Activated CD8-positive, alpha-beta memory T cell treated with anti-CD3 and anti-CD28 coated beads, Interleukin-2, amount 10 ng/mL, durations not matched to agents 7 days and 5 days (primary cell): Measurements from ENCODE around the gene C1QL1. TPM values are rescaled to one million over a fixed set of nuclear protein-coding genes. Genes with fewer than 3 reads are reported as not detected.

Source experiments
- ATAC-seq: fragments of 150-1000 bp; cut with Tn5 transposase; one replicate; pipeline ENCODE4 v1.10.0; 2021; ENCODE audit warnings: moderate library complexity
- CTCF ChIA-PET: fragments of 350-600 bp; sonication (Branson Sonifier 250); formaldehyde crosslinking; loops from one replicate; lab custom pipeline; 2021; ENCODE audit warnings: antibody characterized with exemption; lab: Charles Lee
- DNase-seq: peaks from one replicate; pipeline ENCODE4 v3.0.0-alpha.2; 2020
- H3K27ac Mint-ChIP-seq: one replicate; pipeline ENCODE4 v1.8.0; 2021; ENCODE audit warnings: mild to moderate bottlenecking, mixed read lengths
- H3K27me3 Mint-ChIP-seq: one replicate; pipeline ENCODE4 v1.8.0; 2021; ENCODE audit warnings: mixed read lengths
- H3K36me3 Mint-ChIP-seq: one replicate; pipeline ENCODE4 v1.8.0; 2021; ENCODE audit warnings: mild to moderate bottlenecking, mixed read lengths
- H3K4me1 Mint-ChIP-seq: one replicate; pipeline ENCODE4 v1.8.0; 2021; ENCODE audit warnings: mixed read lengths
- H3K4me3 Mint-ChIP-seq: one replicate; pipeline ENCODE4 v1.8.0; 2021; ENCODE audit warnings: mild to moderate bottlenecking, moderate library complexity, mixed read lengths
- H3K9me3 Mint-ChIP-seq: one replicate; pipeline ENCODE4 v1.8.0; 2022; ENCODE audit warnings: low read depth, mixed read lengths
- total RNA-seq, 2 experiments: library from RNA; stranded (reverse); gene quantifications; one replicate each; pipeline ENCODE4 v1.2.3, GENCODE V29; 2021

Gene C1QL1
- total RNA-seq: under 1 TPM; 0.33 to 0.38 TPM

DNA sequence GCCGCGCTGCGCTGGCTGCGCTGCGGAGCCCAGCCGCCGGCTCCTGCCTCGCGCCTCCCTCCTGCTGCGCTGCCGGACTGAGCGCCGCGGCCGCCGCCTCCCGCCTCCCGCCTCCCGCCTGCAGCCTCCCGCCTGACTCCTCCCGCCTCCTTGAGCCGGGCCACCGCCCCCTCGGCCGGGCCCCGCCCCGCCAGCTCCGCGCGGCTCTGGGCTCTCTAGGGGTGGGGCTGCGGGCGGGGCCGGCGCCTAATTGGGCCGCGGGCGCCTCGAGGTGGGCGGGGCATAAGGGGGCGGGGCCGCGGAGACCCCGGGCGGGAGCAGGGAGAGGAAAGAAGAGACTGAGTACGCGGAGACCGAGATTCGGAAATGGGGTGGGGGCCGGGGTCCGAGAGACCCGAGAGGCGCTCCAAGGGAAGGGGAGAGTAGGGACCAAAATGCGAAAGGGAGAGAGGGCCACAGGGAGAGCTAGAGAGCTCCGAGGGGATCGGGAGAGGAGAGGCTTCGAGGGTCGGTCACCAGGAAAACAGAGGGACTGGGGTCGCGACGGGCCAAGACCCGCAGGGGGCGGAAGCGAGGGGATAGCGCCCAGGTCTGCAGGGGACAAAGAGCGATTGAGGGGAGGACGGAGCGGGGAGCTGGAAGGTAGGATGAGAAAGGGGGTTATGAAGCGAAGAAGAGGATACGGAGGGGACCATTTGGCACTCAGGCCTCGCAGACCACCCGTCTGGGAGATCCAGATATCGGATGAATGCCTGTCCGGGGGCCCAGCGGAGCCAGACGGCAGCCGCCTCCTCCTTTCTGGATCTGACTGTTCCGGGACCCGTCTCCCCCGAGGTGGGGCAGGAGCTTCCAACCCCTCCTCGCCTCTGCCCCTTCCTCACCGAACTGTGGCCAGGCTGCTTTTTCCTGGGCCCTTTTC is at the start of gene C1QL1:
TSS of gene C1QL1 (minus strand) at position 79 of the 919 bp plus-strand sequence. CDS start 255 bp downstream, outside the sequence.
- H3K9me3 Mint-ChIP-seq: no peaks in the 10 kb centered on the region
- H3K27me3 Mint-ChIP-seq: peaks cover 82% of the 10 kb centered on the region
- ATAC-seq (peak; percentile 97), DNase-seq (peak; percentile 90)
- no peaks in the 10 kb centered on the region for H3K36me3 Mint-ChIP-seq
- H3K4me1 Mint-ChIP-seq: peaks cover 21% of the 10 kb centered on the region
- no peak within 1 kb of the TSS for H3K27ac Mint-ChIP-seq
- peak within 1 kb of the TSS; percentile 58 for H3K4me3 Mint-ChIP-seq
- CTCF ChIA-PET: interaction anchor here (0.6 to 2.8 kb wide), 6 partner anchors 14 to 789 kb away, joined by 3 to 8 read pairs (median 4); partner anchors contain the start of gene ACBD4

DNA sequence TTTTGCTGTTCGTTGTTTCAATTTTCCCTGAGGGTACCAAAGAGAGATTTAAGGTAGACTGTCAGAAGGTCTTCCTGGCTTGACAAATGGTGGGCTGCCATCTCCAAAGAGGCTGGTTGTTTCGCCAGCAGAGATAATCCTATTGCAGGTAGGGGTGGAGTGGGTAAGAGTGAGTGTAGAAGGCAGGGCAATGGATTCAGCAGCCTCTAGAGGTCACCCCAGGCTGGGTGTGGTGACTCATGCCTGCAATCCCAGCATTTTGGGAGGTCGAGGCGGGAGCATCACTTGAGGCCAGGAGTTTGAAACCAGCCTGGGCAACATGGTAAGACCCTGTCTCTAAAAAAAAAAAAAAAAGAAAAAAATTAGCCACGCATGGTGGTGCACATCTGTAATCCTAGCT is 48.7 kb upstream of the C1QL1 start:
- H3K36me3 Mint-ChIP-seq: no peaks in the 10 kb centered on the region
- no peak overlapping the region for H3K4me3 Mint-ChIP-seq
- DNase-seq (no peak), ATAC-seq (no peak)
- no peak overlapping the region for H3K27ac Mint-ChIP-seq
- H3K27me3 Mint-ChIP-seq: peaks cover 41% of the 10 kb centered on the region
- H3K9me3 Mint-ChIP-seq: no peaks in the 10 kb centered on the region
- CTCF ChIA-PET: interaction anchor here (0.9 kb wide), 1 partner anchor 96 kb away, joined by 3 read pairs; no protein-coding TSS in a partner anchor
- H3K4me1 Mint-ChIP-seq: peaks cover 15% of the 10 kb centered on the region

DNA sequence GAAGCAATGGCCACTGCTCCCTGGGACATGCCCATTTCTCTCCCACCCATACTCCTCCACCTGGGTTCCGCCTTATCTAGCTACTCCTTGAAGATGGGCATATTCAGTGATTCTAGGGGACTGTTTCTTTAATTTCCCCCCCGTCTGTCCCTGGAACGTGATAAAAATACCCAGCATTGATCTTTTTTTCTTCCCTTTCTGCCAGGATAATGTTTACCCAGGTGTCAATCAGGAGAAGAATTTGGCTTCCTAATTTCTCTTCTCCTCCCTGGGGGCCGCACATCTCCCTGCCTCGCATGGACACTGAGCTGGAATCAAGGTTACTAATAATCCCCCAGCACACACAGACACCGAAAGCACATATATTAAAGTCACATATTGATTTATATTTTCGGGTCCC is 48.1 kb upstream of the C1QL1 start:
- no peaks in the 10 kb centered on the region for H3K9me3 Mint-ChIP-seq

DNA sequence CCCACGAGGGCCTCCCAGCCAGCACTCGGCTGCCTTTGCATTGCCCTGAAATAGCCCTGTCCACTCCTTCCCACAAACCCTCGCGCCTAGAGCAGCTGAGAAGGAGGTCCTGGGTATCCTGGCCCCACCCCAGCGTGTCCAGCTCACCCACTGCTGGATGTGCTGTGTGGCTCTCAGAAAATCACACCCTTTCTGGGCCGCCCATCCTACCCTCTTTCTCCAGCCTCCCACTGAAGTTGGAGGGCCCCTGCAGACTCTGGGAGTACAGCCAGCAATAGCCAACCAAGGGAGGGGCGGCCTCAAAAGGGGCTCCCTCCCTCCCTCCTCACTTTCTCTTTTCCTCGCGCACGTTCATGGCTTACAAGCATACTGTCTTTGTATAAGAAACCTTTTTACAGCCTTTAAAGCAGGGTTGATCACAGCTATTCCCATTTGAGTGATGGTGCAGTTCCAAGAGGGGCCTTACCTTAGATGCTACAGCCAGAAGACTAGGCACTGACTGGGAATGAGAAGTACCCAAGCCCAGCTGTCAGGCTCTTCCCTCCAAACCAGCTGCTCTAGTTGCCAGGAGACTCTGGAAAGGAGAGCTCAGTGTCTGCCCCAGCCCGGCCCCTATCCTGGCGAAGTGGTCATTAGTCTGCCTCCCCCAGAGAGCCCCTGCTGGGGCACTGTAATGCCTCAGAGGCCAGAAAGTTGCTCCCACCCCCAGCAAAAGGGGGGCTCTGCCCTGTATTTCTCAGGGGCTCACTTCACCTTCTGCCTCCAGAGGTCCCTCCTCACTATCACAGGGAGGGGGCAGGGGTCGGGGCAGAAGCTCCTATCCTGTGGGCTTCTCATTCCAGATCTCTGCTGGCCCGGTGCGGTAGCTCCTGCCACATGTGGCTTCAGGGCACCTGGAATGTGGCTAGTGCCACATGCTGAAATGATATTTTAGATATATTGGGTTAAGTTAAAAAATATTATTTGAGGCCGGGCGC is 45.2 kb upstream of the C1QL1 start:
- H3K27me3 Mint-ChIP-seq: peaks cover 16% of the 10 kb centered on the region
- no peak for DNase-seq
- H3K27ac Mint-ChIP-seq: no peak overlapping the region
- H3K36me3 Mint-ChIP-seq: no peaks in the 10 kb centered on the region
- no peak for ATAC-seq
- H3K9me3 Mint-ChIP-seq: no peaks in the 10 kb centered on the region
- no peak overlapping the region for H3K4me3 Mint-ChIP-seq
- CTCF ChIA-PET: interaction anchor here (0.8 to 4.9 kb wide), 4 partner anchors 9 to 234 kb away, joined by 3 to 33 read pairs (median 6); partner anchors contain the start of gene ACBD4
- peaks cover under 1% of the 10 kb centered on the region for H3K4me1 Mint-ChIP-seq

More for the DNA sequence above, 48.1 kb upstream of the C1QL1 start:
- DNase-seq (no peak), ATAC-seq (no peak)
- H3K27ac Mint-ChIP-seq: no peak overlapping the region
- H3K27me3 Mint-ChIP-seq: peaks cover 37% of the 10 kb centered on the region
- H3K4me3 Mint-ChIP-seq: no peak overlapping the region
- peaks cover 10% of the 10 kb centered on the region for H3K4me1 Mint-ChIP-seq
- no peaks in the 10 kb centered on the region for H3K36me3 Mint-ChIP-seq
- CTCF ChIA-PET: no interaction called here

DNA sequence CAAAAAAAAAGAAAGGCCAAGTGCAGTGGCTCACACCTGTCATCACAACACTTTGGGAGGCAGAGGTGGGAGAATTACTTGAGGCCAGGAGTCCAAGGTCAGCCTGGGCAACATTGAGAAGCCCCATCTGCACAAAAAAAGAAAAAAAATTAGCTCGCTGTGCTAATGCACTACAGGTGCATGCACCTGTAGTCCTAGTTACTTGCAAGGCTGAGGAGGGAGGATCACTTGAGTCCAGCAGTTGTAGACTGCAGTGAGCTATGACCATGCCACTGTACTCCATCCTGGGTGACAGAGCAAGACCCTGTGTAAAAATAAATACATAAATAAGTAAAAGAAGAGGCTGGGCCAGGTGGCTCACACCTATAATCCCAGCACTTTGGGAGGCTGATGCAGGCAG is 43.7 kb upstream of the C1QL1 start:
- ATAC-seq (no peak), DNase-seq (no peak)
- Mint-ChIP-seq H3K27ac (no peak overlapping the region), H3K36me3 (no peaks in the 10 kb centered on the region), H3K4me3 (no peak overlapping the region), H3K9me3 (no peaks in the 10 kb centered on the region), H3K4me1 (peaks cover 5% of the 10 kb centered on the region), H3K27me3 (peaks cover 9% of the 10 kb centered on the region)
- CTCF ChIA-PET: interaction anchor here (0.6 to 4.9 kb wide), 3 partner anchors 10 to 124 kb away, joined by 3 to 33 read pairs (median 3); partner anchors contain the start of gene ACBD4

DNA sequence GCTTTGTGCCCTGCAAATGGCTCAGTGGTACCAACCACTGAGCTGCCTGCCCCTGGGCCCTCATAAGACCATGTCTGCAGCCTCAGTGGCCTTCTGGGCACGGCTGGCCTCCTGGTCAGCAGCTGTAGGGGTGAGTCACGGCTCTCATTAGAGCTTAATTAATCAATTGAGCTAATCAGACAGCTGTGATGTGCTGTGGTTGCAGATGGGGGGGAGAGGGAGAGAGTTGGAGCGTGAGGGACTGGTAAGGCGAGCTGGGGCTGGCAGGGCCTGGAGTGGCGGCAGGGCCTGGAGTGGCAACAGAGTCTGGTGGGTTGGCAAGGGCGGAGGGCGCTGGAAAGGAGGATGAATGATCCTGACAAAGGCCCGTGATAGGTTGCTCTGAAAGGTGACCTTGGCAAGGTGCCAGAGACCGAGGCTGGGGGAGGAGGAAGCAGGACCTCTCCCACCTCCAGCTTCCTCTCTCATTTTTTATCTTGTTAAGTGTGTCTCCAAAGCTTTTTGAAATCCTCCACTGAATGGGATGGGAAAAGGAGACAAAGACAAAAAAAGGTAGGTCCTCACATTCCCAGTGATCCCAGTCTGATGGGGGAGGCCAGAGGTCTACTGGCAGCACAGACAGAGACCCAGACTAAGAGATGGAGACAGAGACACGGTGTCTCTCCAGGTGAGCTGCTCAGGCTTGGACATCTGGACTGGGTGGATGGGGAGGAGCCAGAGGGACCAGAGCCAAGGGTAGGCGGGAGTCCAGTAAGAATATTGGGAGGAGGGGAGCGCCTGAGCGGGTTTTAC is 41.8 kb upstream of the C1QL1 start:
- CTCF ChIA-PET: interaction anchor here (1.2 to 4.9 kb wide), 2 partner anchors 12 to 18 kb away, joined by 4 to 33 read pairs; no protein-coding TSS in a partner anchor
- H3K36me3 Mint-ChIP-seq: no peaks in the 10 kb centered on the region
- DNase-seq (no peak), ATAC-seq (no peak)
- no peak overlapping the region for H3K27ac Mint-ChIP-seq
- H3K4me1 Mint-ChIP-seq: peaks cover 5% of the 10 kb centered on the region
- peaks cover 7% of the 10 kb centered on the region for H3K27me3 Mint-ChIP-seq
- H3K4me3 Mint-ChIP-seq: no peak overlapping the region
- no peaks in the 10 kb centered on the region for H3K9me3 Mint-ChIP-seq

DNA sequence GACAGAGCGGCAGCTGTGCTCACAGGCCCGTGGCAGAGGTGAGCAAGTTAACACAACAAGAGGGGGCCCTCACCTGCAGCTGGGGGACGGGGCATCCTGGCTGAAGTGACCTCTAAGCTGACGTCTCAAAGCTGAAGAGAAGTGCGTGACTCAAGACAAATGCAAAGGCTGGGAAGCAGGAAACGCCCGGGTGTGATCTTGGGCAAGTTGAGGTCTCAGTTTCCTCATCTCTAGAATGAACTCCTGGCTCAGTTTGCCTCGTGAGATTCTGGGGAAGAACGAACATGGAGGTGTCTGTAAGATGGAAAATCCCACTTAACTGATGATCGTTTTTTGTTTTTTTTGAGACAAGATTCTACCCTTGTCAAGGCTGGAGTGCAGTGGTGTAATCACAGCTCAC is 40.1 kb upstream of the C1QL1 start:
- CTCF ChIA-PET: no interaction called here
- DNase-seq: no peak
- peaks cover 5% of the 10 kb centered on the region for H3K4me1 Mint-ChIP-seq
- H3K36me3 Mint-ChIP-seq: no peaks in the 10 kb centered on the region
- peaks cover 19% of the 10 kb centered on the region for H3K27me3 Mint-ChIP-seq
- ATAC-seq: no peak
- H3K4me3 Mint-ChIP-seq: no peak overlapping the region
- H3K9me3 Mint-ChIP-seq: no peaks in the 10 kb centered on the region
- H3K27ac Mint-ChIP-seq: no peak overlapping the region

DNA sequence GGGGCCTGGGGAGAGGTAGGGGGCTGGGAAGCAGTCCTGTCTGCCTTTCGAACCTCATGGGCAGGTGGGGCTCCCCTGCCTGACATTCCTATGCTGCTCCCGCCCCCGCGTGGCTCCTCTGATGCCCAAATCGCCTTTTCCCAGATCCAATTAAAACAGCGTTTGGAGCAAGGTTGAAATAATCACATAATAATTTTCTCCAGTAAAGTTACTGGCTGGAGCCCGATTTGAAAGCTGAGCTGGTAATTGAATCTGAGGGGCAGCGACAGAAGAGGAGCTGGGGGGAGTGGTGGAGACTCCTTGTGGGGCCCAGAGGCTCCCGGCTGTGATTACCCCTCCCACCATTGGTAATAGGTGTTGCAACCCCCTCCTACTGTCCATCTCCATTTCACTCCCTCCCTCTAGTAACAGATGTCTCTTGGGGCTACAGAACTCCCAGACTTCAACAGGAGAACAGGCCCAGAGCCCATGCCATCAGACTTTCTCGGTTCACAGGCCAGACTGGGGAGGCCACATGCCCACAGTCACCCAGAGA is 38.9 kb upstream of the C1QL1 start:
- Mint-ChIP-seq H3K36me3 (no peaks in the 10 kb centered on the region), H3K4me1 (peaks cover 5% of the 10 kb centered on the region), H3K27me3 (peaks cover 19% of the 10 kb centered on the region), H3K4me3 (no peak overlapping the region), H3K9me3 (no peaks in the 10 kb centered on the region), H3K27ac (no peak overlapping the region)
- DNase-seq (no peak), ATAC-seq (no peak)
- CTCF ChIA-PET: no interaction called here

DNA sequence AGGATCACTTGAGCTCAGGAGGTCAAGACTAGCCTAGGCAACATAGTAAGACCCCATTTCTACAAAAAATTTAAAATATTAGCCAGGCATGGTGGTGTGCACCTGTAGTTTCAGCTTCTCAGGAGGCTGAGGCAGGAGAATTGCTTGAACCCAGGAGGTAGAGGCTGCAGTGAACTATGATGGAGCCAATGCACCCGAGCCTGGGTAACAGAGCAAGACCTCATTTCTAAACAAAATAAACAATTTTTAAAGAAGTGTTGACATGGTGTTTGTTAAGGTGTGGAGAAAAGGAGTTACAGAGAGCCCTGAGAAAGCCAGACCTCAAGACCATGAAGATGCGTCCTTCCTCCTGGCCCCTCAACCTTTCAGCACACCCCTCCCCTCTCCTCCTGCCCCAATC is 37.6 kb upstream of the C1QL1 start:
- no peak overlapping the region for H3K4me3 Mint-ChIP-seq
- no peaks in the 10 kb centered on the region for H3K36me3 Mint-ChIP-seq
- no peak overlapping the region for H3K27ac Mint-ChIP-seq
- CTCF ChIA-PET: no interaction called here
- no peaks in the 10 kb centered on the region for H3K9me3 Mint-ChIP-seq
- no peak for DNase-seq
- H3K4me1 Mint-ChIP-seq: peaks cover 5% of the 10 kb centered on the region
- ATAC-seq: no peak
- H3K27me3 Mint-ChIP-seq: peaks cover 19% of the 10 kb centered on the region

DNA sequence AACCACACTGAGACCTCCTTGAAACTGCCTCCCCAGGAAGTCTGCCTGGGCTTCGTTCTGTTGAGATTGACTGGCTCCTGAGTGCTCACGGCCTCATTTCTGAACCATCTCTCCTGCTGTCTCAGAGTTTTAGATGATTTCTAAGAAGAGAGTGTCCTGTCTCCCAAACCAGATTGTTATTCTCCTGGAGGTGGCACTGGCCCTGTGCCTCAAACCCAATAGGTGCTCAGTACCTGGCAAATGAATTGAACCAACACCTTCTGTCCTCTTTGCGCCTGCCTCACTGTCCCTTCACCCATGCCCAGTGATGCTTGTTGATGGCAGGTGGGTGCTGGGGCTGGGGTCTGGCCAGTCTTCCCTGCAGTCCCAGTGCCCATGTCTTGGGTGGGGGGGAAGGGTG is 36.3 kb upstream of the C1QL1 start:
- Mint-ChIP-seq H3K4me1 (peaks cover 5% of the 10 kb centered on the region), H3K9me3 (no peaks in the 10 kb centered on the region), H3K4me3 (no peak overlapping the region), H3K36me3 (no peaks in the 10 kb centered on the region), H3K27ac (no peak overlapping the region), H3K27me3 (peaks cover 20% of the 10 kb centered on the region)
- CTCF ChIA-PET: interaction anchor here (0.9 kb wide), 1 partner anchor 11 kb away, joined by 3 read pairs; no protein-coding TSS in a partner anchor
- no peak for ATAC-seq
- DNase-seq: no peak

DNA sequence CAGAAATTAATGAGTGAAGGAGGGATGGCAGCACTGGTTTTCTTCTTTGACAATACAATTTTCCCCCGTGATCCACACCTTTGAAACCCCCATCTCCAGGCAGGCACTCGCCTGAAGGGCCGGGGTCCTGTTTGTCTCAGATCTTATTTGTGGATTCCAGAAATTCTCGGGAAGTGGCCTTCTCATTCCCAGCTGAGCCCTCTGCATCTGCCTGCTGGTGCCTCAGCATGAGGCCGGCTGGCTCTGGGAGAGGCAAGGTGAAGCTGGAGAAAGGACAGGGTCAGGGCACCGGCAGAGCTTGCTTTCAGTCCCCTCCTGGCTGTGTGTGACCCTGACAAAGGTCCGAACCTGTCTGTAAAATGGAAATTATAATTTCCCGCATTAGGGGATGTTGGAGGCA is 35.8 kb upstream of the C1QL1 start:
- no peak for ATAC-seq
- Mint-ChIP-seq H3K4me3 (no peak overlapping the region), H3K27ac (no peak overlapping the region), H3K27me3 (peaks cover 24% of the 10 kb centered on the region), H3K9me3 (no peaks in the 10 kb centered on the region), H3K36me3 (no peaks in the 10 kb centered on the region), H3K4me1 (peaks cover 5% of the 10 kb centered on the region)
- no peak for DNase-seq
- CTCF ChIA-PET: interaction anchor here (0.9 kb wide), 1 partner anchor 11 kb away, joined by 3 read pairs; no protein-coding TSS in a partner anchor

DNA sequence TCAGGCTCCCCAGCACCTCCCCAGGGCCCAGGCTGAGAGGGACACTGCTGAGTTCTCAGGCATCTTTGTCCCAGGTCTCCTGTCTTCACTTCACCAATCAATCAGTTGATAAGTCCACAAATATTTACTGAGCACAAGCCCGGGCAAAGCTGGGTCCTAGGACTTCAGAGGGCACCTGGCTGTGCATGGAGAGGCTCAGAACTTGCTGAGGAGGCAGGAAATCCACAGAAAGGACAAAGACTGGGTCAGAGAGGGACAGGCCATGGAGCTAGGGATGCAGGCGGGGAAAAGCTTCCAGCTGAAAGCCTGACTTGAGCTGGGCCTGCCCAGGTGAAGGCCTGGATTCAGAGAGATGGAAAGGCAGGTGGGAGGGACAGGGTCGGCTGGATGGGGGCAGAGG is 33.2 kb upstream of the C1QL1 start:
- Mint-ChIP-seq H3K27ac (no peak overlapping the region), H3K36me3 (no peaks in the 10 kb centered on the region), H3K4me3 (no peak overlapping the region), H3K27me3 (peaks cover 33% of the 10 kb centered on the region), H3K4me1 (no peaks in the 10 kb centered on the region), H3K9me3 (no peaks in the 10 kb centered on the region)
- no peak for DNase-seq
- no peak for ATAC-seq
- CTCF ChIA-PET: no interaction called here
